MV-4-11 (cell line): ENCODE measurements around the gene LSMEM2.

ENCODE experiments used
- DNase-seq: peaks from one replicate; lab custom pipeline; 2025; lab: John Stamatoyannopoulos, UW

LSMEM2 gene

GRCh38 chr3:50322386-50323091 is 43.7 kb downstream of the LSMEM2 start, which contains the start of gene HYAL2:
Gene HYAL2, minus strand, starts transcription at chr3:50322745. Its CDS starts 2,256 bp downstream, at chr3:50320489.
- DNase-seq, result no peak

- DNase-seq, result no peak
These were observed 44.3 kb downstream of the LSMEM2 start for GRCh38 chr3:50323092-50323600.

DNA sequence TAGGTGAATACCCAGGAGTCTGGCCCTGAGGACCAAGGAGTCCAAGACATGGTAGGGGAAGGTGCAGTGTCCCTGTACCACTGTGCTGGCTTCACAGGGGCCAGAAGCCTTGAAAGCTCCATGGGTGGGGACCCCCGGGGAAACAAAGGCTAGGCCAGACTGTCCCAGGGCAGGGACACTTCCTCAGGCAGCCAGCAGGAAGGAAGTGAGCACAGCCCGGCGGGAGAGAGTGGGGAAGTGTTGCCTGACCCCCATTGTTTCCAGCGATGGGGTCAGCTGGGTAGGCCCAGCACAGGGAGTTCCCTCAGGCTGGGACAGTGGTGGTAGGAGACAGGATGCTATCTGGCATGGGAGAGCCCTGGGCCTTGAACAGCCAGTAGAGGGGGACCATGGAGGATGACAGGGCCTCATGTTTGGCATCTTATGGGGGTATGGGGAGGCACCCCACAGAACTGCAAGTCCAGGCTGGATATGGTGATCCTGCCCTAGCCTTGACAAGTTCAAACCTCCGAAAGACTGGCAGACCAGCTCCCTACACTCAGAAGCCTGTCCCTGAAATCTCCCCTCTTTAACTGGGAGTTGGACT is 44.8 kb downstream of the LSMEM2 start:
- no peak for DNase-seq

GRCh38 chr3:50324351-50325112 is 45.6 kb downstream of the LSMEM2 start:
- DNase-seq, result peak; percentile 46

DNA sequence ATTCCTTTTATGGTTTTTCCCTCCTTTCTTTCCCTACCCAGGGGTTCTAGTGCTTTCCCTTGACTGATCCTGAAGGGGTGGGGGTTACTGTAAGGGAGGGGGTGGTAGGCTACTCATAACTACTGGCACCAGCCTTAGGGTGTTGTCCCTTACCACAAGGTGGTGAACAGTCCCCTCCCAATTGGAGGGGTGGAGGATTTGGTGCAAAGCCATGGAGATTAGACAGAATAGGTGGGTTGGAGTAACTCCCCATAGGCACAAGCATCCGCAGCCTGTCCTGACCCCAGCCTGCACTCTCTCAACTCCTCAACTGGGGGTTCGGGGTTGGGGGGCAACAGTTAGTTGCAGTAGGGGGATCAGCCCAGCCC is 46.2 kb downstream of the LSMEM2 start:
- DNase-seq, result no peak

DNA sequence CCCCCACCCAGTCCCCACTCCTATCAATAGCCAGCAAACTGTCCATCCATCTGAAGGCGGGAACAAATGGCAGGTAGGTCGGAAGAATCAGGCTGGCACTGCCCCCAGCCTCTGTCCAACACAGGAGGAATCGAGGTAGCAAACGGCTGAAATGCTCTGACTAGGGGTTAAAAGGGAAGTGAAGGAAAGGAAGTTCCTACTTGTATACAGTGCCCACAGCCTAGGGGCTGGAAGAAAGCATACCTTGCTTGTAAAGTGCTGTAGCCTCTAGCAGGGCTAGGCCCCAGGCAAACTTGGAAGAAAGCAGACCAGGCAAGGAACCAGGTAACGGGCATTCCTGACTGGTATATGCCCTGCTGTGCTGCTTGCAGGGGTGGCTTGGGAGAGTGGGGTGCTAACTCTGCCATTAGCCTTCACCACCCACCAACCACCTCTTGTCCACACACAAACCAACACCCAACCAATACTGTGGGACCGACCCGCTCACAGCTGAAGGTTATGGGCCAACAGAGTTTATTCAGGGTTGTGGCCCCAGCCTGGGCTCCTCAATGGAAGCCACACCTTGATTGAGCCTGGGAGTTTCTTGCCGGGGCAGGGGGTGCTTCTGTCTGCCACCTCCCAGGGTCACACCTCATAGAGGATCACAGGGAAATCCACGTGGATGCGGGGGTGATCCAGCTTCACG is 46.8 kb downstream of the LSMEM2 start:
- no peak for DNase-seq

DNA sequence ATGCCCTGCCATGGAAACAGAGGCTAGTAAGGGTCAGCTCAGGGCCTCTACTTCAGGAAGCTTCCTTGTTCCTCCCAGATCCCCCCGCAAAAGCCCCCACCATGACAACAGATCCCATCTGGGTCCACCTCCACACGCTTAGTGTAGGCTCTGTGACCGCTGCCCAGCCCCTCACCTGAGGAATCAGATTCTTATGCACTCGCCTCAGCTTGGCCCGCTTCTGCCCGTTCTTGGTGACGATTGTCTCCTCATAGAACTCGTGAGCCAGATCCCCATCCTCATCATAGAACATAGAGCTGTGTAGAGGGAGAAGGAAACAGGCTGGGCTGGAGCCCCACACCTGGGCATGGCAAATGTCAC is 47.3 kb downstream of the LSMEM2 start:
- no peak for DNase-seq

DNA sequence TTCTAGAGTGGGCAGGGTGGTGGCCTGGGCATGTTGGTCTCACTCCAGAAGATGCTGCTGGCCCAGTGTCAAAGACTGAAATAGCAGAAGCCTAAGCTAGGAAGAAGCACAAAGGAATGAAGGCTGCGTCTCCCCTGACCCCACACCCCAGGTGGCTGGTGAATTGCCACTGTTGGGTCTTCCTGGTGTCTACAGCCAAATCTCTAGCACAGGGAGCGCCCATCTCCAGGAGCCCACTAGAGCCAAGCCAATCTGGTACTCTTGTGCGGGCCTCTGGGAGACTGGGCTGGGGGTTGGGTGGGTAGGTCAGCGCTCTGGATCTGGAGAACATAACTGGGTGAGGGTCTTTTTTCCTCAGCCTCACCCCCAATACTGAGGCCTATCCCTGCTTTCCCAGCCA is 48.2 kb downstream of the LSMEM2 start:
- DNase-seq, result no peak

DNA sequence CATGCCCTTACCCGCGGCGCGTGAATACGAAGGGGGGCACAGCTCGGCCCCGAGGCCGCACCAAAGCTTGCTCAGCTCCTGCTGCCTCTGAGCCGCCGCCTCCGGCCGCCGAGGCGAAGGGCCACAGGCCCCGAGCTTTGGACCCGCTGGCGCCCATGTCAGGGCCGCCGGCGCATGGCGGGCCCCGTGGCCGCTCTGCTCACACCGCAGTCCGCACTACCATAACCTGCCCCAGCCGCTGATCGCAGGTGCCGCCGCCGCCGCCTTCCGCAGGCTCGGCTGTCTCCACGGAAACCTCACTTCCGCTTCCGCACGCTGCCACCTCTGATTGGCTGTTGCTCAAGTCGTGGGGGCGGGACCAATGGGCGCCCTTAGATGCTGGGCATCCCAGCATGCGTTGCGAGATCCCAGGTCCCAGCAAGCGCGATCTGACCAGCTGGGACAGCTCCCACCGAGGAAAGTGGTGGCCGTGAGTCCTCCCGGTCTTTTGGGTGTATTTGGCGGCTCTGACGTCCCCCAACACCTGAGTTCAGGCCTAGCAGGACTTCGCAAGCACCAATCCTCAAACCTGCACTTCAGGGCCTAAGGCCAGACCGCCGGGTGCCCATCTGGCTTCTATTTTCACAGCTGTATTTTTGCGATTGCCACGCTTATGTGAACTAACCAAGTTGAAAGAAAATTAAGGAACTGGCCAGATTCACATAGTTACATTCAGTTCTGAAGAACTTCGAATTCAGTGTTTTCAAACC is 49.2 kb downstream of the LSMEM2 start, which contains the start of gene TUSC2:
Gene TUSC2, minus strand, starts transcription at position 281 of the 749 bp plus-strand sequence. Its CDS starts 124 bp downstream, at position 157.
- DNase-seq, result peak; percentile 95

DNA sequence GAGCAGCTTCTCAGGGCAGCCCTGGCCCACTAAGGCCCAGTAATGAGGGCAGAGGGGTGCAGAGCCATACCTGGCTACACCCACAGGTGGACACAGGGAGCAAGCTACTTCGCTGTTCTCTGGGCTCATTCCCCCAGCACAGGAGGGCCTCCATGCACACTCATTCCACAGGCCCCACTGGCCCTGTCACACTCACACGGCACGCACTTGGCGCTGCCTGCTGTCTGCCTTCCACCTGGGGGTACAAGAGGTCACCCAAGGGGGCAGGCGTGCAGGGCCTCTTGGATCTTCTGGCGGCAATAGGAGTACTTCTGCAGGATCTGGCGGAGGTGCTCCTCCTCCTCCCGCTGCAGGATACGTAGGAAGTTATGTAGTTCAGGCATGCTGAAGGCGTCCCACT is 51.4 kb downstream of the LSMEM2 start:
- no peak for DNase-seq

DNA sequence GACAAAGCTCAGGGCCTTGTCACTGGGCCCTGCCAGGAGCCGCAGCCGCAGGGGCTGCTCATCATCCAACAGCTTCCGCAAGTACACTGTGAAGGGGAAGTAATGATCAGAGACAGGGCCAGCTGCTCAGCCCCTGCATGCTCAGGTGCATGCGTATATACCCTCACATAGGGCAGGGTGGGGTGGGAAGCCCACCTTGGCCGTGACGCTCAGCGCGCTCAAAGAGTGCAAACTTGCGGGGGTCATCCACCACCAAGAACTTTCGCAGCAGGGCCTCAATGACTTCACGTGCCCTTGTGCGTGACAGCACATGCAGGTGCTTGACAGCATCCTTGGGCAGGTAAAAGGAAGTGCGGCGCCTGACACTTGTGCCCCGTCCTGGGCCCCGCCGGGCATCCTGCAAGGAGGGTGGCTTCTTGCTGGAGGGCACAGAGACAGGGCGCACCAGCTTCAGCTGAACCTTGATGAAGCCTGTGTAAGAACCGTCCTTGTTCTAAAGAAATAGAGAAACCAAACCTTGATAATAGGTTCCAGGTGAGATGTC is 52.5 kb downstream of the LSMEM2 start:
- DNase-seq, result no peak

GRCh38 chr3:50333744-50334328 is 54.9 kb downstream of the LSMEM2 start:
- no peak for DNase-seq

DNA sequence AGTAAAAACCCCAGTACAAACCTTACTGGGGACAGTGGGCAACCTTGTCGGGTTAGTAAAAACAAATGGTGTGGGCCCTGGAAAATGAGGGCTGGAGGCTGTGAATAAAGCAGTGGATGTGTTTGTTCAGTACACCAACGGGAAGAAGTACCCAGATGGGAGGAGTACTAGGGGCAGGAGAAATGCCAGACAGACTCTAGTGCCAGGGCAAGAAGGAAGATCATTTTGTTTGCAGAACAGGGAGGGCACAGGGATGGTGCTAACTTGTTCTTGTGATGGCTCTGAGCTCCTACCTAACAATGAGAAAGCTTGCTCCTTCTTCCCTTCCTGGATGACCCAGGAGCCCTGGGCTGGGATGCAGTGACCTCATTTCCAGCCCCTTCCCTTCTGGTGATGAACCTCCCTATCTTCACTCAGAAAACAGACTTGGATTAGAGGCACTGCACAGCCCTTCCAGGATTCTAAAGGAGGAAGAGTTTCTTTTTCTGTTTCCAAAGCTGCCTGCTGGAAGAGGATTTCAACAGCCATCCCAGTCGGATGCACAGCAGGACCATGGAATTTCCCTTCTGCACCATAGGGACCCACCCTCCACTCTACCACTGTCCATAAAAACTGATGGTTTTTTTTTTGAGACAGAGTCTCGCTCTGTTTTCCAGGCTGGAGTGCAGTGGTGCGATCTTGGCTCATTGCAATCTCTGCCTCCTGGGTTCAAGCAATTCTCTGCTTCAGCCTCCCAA is 55.6 kb downstream of the LSMEM2 start:
- no peak for DNase-seq

DNA sequence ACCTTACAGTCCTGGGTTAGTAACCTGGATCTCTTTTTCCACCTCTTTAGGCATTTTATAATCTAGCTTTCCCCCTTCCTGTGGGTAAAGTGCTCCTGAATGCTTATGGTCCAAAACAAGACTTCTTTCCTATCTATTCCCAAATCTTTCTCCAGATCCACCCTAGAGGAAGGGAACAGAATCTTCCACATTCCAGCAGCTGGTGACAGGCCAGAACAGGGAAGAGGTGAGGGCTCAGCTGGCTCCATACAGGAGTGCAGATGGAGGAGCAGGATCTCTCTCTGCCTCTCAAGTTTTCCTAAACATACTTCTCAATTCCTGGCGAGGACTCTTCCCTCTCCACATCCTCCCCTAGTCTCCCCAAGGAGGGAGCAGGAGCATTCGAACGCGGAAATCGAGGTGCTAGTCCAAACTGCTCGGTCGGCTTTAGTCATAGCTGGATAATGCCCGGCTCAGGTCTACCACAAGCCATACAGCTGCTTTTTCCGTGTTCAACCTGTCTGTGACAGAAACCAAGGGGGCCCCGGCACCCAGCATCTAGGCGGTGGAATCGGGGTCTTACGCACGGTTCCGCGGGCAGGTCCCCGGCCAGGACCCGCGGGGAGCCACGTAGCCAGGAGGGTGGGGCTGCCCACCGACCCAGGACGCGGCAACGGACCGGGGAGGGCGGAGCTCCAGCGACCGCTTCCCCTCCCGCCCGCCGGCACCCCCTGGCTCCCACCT is 57.7 kb downstream of the LSMEM2 start:
- DNase-seq, result no peak

DNA sequence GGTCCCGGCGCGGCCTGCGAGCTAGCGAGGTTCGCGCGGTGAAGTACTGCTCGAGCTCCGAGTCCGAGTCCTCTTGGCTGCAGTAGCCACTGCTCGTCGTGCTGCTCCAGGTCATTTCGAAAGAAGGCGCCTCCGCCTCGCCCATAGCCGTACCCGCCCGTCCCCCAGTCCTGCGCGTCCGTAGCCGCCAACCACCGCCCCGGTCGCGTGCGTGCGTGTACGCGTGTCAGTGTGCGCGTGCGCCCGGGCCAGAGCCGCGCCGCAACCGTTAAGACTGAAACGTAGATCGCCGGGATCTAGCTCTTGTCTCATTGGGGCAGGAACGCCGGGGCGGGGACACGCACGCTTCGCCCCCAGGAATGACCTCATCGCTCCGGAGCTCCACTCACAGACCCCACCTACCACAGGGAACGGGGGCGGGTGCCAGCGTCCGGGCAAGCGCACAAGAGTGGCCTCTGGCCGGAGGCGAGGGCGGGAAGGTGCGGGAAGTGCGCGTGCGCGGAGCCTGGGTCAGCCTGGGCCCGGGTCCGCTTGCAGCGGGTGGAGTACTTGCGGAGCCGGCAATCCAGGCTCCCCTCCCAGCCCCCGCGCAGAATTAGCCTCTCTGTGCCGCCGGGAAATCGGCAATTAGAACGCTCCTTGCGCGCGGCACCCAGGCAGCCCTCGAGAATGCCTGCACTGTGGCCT is 58.4 kb downstream of the LSMEM2 start:
- DNase-seq, result peak; percentile 98
